SK-N-SH (cell line): ENCODE data around the gene FBXW8. TPM values are rescaled to one million over a fixed set of nuclear protein-coding genes. Genes with fewer than 3 reads are reported as not detected.

Source experiments
- CTCF ChIA-PET: fragments of 300-600, 350-600 bp; formaldehyde crosslinking; extraction: SDS; loops from one replicate; lab custom pipeline; 2021; lab: Yijun Ruan, JAX
- POLR2A ChIA-PET: fragments of 350-600 bp; sonication (Branson Sonifier 250); formaldehyde crosslinking; extraction: SDS; loops from one replicate; lab custom pipeline; 2020; ENCODE audit warnings: antibody characterized with exemption, inconsistent platforms; lab: Yijun Ruan, JAX
- DNase-seq: peaks from one replicate; pipeline ENCODE4 v3.0.0; 2012
- H2AFZ ChIP-seq: fragments of 200-600 bp; sonication (generic); 2 replicates; pipeline ENCODE4 v1.8.1; 2016; ENCODE audit warnings: antibody characterized with exemption, mild to moderate bottlenecking, low read depth
- H3F3A ChIP-seq: fragments of 200-600 bp; sonication (generic); replicated peaks from 2 replicates; pipeline ENCODE3; 2016; ENCODE audit warnings: antibody characterized with exemption, mild to moderate bottlenecking; ENCODE audit not compliant: insufficient read depth
- H3K27ac ChIP-seq, 2 experiments: fragments of 200-500 bp in 1 of 2; fragments of 200-600 bp in 1 of 2; sonication (Bioruptor generic) in 1 of 2; sonication (generic), shearing (Covaris generic) in 1 of 2; 2 replicates each; pipeline versions ENCODE4 v1.5.1 to v1.6.1; 2014 to 2016; ENCODE audit warnings: low read depth in 2 of 2, inconsistent platforms in 1 of 2, low read length in 1 of 2, mild to moderate bottlenecking in 1 of 2, mixed read lengths in 1 of 2
- H3K27me3 ChIP-seq: fragments of 200-600 bp; sonication (generic), shearing (Covaris generic); 2 replicates; pipeline ENCODE4 v1.6.1; 2016; ENCODE audit warnings: mixed run types; ENCODE audit not compliant: insufficient read depth
- H3K36me3 ChIP-seq, 2 experiments: fragments of 200-500 bp in 1 of 2; fragments of 200-600 bp in 1 of 2; sonication (Bioruptor generic) in 1 of 2; sonication (generic) in 1 of 2; replicated peaks in 1 of 2; 2 replicates each; pipeline versions ENCODE3 to v1.5.1; 2014 to 2016; ENCODE audit warnings: low read length in 1 of 2, mild to moderate bottlenecking in 1 of 2; ENCODE audit not compliant: insufficient read depth in 2 of 2, control insufficient read depth in 1 of 2
- H3K4me1 ChIP-seq, 2 experiments: fragments of 200-500 bp in 1 of 2; fragments of 200-600 bp in 1 of 2; sonication (Bioruptor generic) in 1 of 2; sonication (generic), shearing (Covaris generic) in 1 of 2; 2 replicates each; pipeline versions ENCODE4 v1.5.1 to v1.6.1; 2014 to 2016; ENCODE audit warnings: low read depth in 1 of 2, low read length in 1 of 2, mixed run types in 1 of 2; ENCODE audit not compliant: insufficient read depth in 2 of 2, control insufficient read depth in 1 of 2
- H3K4me2 ChIP-seq: fragments of 200-600 bp; sonication (generic), shearing (Covaris generic); 2 replicates; pipeline ENCODE4 v1.6.1; 2017; ENCODE audit warnings: mixed run types
- H3K4me3 ChIP-seq, 2 experiments: fragments of 200-500 bp in 1 of 2; fragments of 200-600 bp in 1 of 2; sonication (Bioruptor generic) in 1 of 2; sonication (generic), shearing (Covaris generic) in 1 of 2; 2 replicates each; pipeline versions ENCODE4 v1.5.1 to v1.8.1; 2014 to 2016; ENCODE audit warnings: low read depth in 2 of 2, inconsistent platforms in 1 of 2, low read length in 1 of 2, mild to moderate bottlenecking in 1 of 2, mixed read lengths in 1 of 2, moderate library complexity in 1 of 2
- H3K79me2 ChIP-seq: fragments of 200-600 bp; sonication (generic); 2 replicates; pipeline ENCODE4 v1.8.1; 2017; ENCODE audit warnings: mild to moderate bottlenecking; ENCODE audit not compliant: insufficient read depth
- H3K9ac ChIP-seq: fragments of 200-600 bp; sonication (generic); 2 replicates; pipeline ENCODE4 v1.6.1; 2017; ENCODE audit warnings: mixed run types
- H3K9me2 ChIP-seq: fragments of 200-600 bp; sonication (generic); 2 replicates; pipeline ENCODE4 v1.6.1; 2017; ENCODE audit warnings: mixed run types
- H3K9me3 ChIP-seq: fragments of 200-600 bp; sonication (generic); 2 replicates; pipeline ENCODE4 v1.6.1; 2017; ENCODE audit warnings: mixed run types, mild to moderate bottlenecking, moderate library complexity
- H4K20me1 ChIP-seq: fragments of 200-600 bp; sonication (generic); 2 replicates; pipeline ENCODE4 v1.6.1; 2017; ENCODE audit warnings: mild to moderate bottlenecking, mixed run types; ENCODE audit not compliant: insufficient read depth
- CHD2 ChIP-seq: fragments of 150-350 bp; IDR thresholded peaks from 2 replicates; pipeline ENCODE4 v1.6.1; 2018; ENCODE audit warnings: low read length; ENCODE audit not compliant: partially characterized antibody
- EZH2phosphoT487 ChIP-seq: fragments of 200-600 bp; sonication (generic); IDR thresholded peaks from 2 replicates; pipeline ENCODE4 v1.6.1; 2017; ENCODE audit warnings: low read depth, mixed run types, mild to moderate bottlenecking, antibody characterized with exemption, moderate library complexity, borderline replicate concordance
- FOSL2 ChIP-seq: IDR thresholded peaks from 2 replicates; pipeline ENCODE4 v1.4.0; 2012; ENCODE audit warnings: low read depth, mild to moderate bottlenecking, moderate library complexity, borderline replicate concordance
- FOXJ3 ChIP-seq: sonication (generic); formaldehyde crosslinking; IDR thresholded peaks from 2 replicates; pipeline ENCODE4 v1.5.1; 2020; ENCODE audit warnings: mild to moderate bottlenecking, missing genetic modification reagents
- GATA2 ChIP-seq: sonication (generic); formaldehyde crosslinking; IDR thresholded peaks from 2 replicates; pipeline ENCODE4 v1.5.0; 2020; ENCODE audit warnings: mild to moderate bottlenecking, missing genetic modification reagents
- MXI1 ChIP-seq: IDR thresholded peaks from 2 replicates; pipeline ENCODE4 v1.6.1; 2012; ENCODE audit warnings: mild to moderate bottlenecking, low read depth, low read length, improper control_type of control experiment
- RAD21 ChIP-seq: IDR thresholded peaks from 2 replicates; pipeline ENCODE4 v1.6.1; 2012; ENCODE audit warnings: mild to moderate bottlenecking, low read length
- RFX5 ChIP-seq: IDR thresholded peaks from 2 replicates; pipeline ENCODE4 v1.6.1; 2012; ENCODE audit warnings: mild to moderate bottlenecking, improper control_type of control experiment, low read length
- TAF1 ChIP-seq: IDR thresholded peaks from 2 replicates; pipeline ENCODE4 v1.6.1; 2012; ENCODE audit warnings: low read depth, mild to moderate bottlenecking, low read length, moderate library complexity, borderline replicate concordance
- TCF12 ChIP-seq: IDR thresholded peaks from 2 replicates; pipeline ENCODE4 v1.4.0; 2012
- YY1 ChIP-seq: IDR thresholded peaks from 2 replicates; pipeline ENCODE4 v1.4.0; 2012; ENCODE audit warnings: low read depth, mild to moderate bottlenecking
- WGBS: methylation state at CpG from one replicate; pipeline ENCODE4 v1.1.6; 2017; ENCODE audit warnings: low lambda C conversion rate; 5-methylcytosine and 5-hydroxymethylcytosine counted together
- polyA plus RNA-seq, 3 experiments: library from polyadenylated mRNA; depleted of rRNA; stranded (reverse); fragments of >200 nt; gene quantifications; 2 replicates each; pipeline ENCODE4 v1.2.3, GENCODE V29; 2012
- TF ChIP-seq, protein P1 (sequence below): fragments of 200-600 bp; sonication (generic); IDR thresholded peaks from 2 replicates; pipeline ENCODE4 v1.6.1; 2017; ENCODE audit warnings: antibody characterized with exemption, mild to moderate bottlenecking, moderate library complexity
- TF ChIP-seq, protein P2 (sequence below): IDR thresholded peaks from 2 replicates; pipeline ENCODE4 v1.4.0; 2012; ENCODE audit warnings: low read depth, borderline replicate concordance
- TF ChIP-seq, protein P3 (sequence below): fragments of 150-350 bp; IDR thresholded peaks from 2 replicates; pipeline ENCODE4 v1.6.1; 2017; ENCODE audit warnings: antibody characterized with exemption, low read length, low read depth, borderline replicate concordance

FBXW8 gene
- polyA plus RNA-seq, 1 of the 3 experiments (the other 2 are of a cell fraction): 15.6 TPM

DNA sequence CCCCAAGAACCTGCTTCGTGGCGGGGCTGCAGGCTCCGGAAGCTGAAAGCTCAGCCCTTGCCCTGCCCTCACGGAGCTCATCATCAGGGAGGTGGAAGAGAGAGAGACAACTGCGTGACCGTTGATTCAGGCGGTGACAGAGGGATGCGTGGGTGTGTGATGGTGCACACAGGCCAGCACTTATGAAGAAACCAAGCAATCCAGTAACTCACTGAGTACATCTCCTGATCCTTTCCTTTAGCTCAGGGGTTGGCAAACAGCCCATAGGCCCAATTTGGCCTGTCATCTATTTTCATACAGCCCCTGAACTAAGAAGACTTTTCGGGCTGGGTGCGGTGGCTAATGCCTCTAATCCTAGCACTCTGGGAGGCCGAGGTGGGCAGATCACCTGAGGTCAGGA is 138.5 kb downstream of the FBXW8 start:
- Histone ChIP-seq H4K20me1 (no peaks in the 10 kb centered on the region), H3K9me3 (no peaks in the 10 kb centered on the region), H3K9me2 (no peaks in the 10 kb centered on the region), H3K9ac (no peak overlapping the region), H3F3A (no peaks in the 10 kb centered on the region), H3K4me1 (peaks cover 0 to 13% of the 10 kb centered on the region in 2 experiments; a peak in 1 of 4 replicates), H3K27ac (no peak overlapping the region)
- TF ChIP-seq, protein P1, sequence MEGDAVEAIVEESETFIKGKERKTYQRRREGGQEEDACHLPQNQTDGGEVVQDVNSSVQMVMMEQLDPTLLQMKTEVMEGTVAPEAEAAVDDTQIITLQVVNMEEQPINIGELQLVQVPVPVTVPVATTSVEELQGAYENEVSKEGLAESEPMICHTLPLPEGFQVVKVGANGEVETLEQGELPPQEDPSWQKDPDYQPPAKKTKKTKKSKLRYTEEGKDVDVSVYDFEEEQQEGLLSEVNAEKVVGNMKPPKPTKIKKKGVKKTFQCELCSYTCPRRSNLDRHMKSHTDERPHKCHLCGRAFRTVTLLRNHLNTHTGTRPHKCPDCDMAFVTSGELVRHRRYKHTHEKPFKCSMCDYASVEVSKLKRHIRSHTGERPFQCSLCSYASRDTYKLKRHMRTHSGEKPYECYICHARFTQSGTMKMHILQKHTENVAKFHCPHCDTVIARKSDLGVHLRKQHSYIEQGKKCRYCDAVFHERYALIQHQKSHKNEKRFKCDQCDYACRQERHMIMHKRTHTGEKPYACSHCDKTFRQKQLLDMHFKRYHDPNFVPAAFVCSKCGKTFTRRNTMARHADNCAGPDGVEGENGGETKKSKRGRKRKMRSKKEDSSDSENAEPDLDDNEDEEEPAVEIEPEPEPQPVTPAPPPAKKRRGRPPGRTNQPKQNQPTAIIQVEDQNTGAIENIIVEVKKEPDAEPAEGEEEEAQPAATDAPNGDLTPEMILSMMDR: no peak
- TF ChIP-seq RAD21: no peak
- TF ChIP-seq TAF1: no peak
- TF ChIP-seq, protein P2, sequence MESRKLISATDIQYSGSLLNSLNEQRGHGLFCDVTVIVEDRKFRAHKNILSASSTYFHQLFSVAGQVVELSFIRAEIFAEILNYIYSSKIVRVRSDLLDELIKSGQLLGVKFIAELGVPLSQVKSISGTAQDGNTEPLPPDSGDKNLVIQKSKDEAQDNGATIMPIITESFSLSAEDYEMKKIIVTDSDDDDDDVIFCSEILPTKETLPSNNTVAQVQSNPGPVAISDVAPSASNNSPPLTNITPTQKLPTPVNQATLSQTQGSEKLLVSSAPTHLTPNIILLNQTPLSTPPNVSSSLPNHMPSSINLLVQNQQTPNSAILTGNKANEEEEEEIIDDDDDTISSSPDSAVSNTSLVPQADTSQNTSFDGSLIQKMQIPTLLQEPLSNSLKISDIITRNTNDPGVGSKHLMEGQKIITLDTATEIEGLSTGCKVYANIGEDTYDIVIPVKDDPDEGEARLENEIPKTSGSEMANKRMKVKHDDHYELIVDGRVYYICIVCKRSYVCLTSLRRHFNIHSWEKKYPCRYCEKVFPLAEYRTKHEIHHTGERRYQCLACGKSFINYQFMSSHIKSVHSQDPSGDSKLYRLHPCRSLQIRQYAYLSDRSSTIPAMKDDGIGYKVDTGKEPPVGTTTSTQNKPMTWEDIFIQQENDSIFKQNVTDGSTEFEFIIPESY: no peak
- no peak for TF ChIP-seq TCF12
- no peak for TF ChIP-seq EZH2phosphoT487
- TF ChIP-seq, protein P3, sequence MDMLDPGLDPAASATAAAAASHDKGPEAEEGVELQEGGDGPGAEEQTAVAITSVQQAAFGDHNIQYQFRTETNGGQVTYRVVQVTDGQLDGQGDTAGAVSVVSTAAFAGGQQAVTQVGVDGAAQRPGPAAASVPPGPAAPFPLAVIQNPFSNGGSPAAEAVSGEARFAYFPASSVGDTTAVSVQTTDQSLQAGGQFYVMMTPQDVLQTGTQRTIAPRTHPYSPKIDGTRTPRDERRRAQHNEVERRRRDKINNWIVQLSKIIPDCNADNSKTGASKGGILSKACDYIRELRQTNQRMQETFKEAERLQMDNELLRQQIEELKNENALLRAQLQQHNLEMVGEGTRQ: no peak
- TF ChIP-seq YY1: no peak
- TF ChIP-seq MXI1: no peak
- no peak for TF ChIP-seq RFX5
- no peak for TF ChIP-seq FOXJ3 (CRISPR knock-in tag)
- TF ChIP-seq GATA2 (CRISPR knock-in tag): no peak
- TF ChIP-seq FOSL2: no peak
- TF ChIP-seq CHD2: no peak
- TF ChIP-seq, all 33 proteins: peak for 0
- Histone ChIP-seq H3K27me3 (no peaks in the 10 kb centered on the region), H2AFZ (no peak overlapping the region), H3K36me3 (no peaks in the 10 kb centered on the region), H3K79me2 (no peaks in the 10 kb centered on the region), H3K4me3 (no peak overlapping the region), H3K4me2 (no peak overlapping the region)
- no peak for DNase-seq
- WGBS: 85% methylated on average over 11 of the region's 11 CpGs
- ChIA-PET CTCF (interaction anchor here (0.9 to 1.8 kb wide), 3 partner anchors 17 to 102 kb away, joined by 3 to 4 read pairs (median 4); no protein-coding TSS in a partner anchor), POLR2A (no interaction called here)
